LNCaP clone FGC (cell line): Measurements from ENCODE around the gene NEK6.

Experiments
- DNase-seq: peaks from one replicate; pipeline ENCODE4 v3.0.0-alpha.2; 2011; ENCODE audit warnings: low read depth
- H3K4me3 ChIP-seq: 2 replicates; pipeline ENCODE4 v1.5.1; 2011; ENCODE audit warnings: mild to moderate bottlenecking, low read depth, low read length, control low read depth
- CTCF ChIP-seq: IDR thresholded peaks from 2 replicates; pipeline ENCODE4 v1.5.1; 2012; ENCODE audit warnings: mild to moderate bottlenecking; ENCODE audit not compliant: control insufficient read depth, insufficient read depth; ENCODE audit errors: extremely low read depth

The NEK6 gene

GRCh38 chr9:124283228-124283814, 25.6 kb downstream of the NEK6 start:
- TF ChIP-seq CTCF: no peak
- DNase-seq: no peak
- no peak overlapping the region for H3K4me3 ChIP-seq

- no peak for DNase-seq
- no peak overlapping the region for H3K4me3 ChIP-seq
- no peak for TF ChIP-seq CTCF
Measured at GRCh38 chr9:124284237-124284831, 26.6 kb downstream of the NEK6 start.

- no peak overlapping the region for H3K4me3 ChIP-seq
- DNase-seq: no peak
- no peak for TF ChIP-seq CTCF
Measured at GRCh38 chr9:124284940-124285441, 27.2 kb downstream of the NEK6 start.

GRCh38 chr9:124285490-124285889, 27.7 kb downstream of the NEK6 start:
- H3K4me3 ChIP-seq: no peak overlapping the region
- no peak for TF ChIP-seq CTCF
- no peak for DNase-seq

- TF ChIP-seq CTCF: no peak
- DNase-seq: no peak
- no peak overlapping the region for H3K4me3 ChIP-seq
Measured at GRCh38 chr9:124285903-124286291, 28.1 kb downstream of the NEK6 start.

- no peak overlapping the region for H3K4me3 ChIP-seq
- DNase-seq: no peak
- TF ChIP-seq CTCF: no peak
Measured at GRCh38 chr9:124286292-124286931, 28.7 kb downstream of the NEK6 start.

GRCh38 chr9:124290053-124290591, 32.4 kb downstream of the NEK6 start:
- TF ChIP-seq CTCF: no peak
- no peak overlapping the region for H3K4me3 ChIP-seq
- no peak for DNase-seq
